DMS114 treated with DMSO at 0.1 percent for 48 hours (cell line): ENCODE measurements around the gene NCKAP5L.

Source experiments
- DNase-seq: peaks from one replicate; lab custom pipeline; 2025; ENCODE audit not compliant: unreplicated experiment; lab: John Stamatoyannopoulos, UW

Gene NCKAP5L

GRCh38 chr12:49824895-49825294 lies 3.3 kb downstream of the NCKAP5L start:
- DNase-seq, result no peak

GRCh38 chr12:49824416-49824815 lies 3.8 kb downstream of the NCKAP5L start:
- no peak for DNase-seq

DNA sequence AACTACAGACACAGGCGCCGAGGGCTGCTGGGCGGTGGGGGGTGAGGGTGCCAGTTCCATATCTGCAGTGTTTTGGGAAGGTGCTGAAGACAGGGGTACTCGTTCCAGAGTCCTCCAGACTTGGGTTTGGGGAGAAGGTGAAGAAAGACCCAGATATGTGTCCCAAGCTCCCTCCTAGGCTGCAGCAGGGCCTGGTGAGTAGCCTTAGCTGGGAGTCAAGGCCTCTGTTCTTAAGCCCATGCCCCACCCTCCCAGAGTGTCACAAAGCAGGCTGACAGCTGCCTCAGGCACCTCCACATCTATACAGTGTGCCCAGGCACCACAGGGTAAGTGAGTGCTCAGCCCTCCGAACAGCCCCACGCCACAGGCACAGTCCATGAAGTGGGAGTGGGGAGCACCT lies 4.3 kb downstream of the NCKAP5L start:
- DNase-seq, result no peak

DNA sequence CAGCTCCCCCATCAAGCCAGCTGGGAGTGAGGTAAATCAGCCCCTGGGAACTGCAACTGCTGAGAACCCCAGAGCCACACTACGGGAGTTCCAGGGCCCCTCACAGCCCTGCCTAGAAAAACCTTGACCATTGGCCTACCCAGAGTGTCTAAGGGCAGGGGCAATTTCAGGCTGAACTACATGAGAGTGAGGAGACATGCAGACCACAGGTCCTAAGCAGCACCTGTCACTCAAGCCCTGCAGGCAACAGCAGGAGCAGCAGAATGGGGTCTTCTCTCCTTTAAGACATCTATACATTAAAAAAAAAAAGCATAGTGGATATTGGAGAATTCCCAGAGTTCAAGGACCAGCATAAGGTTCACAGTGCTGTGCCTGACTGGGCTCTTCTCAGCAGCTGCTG lies 4.9 kb downstream of the NCKAP5L start:
- no peak for DNase-seq

DNA sequence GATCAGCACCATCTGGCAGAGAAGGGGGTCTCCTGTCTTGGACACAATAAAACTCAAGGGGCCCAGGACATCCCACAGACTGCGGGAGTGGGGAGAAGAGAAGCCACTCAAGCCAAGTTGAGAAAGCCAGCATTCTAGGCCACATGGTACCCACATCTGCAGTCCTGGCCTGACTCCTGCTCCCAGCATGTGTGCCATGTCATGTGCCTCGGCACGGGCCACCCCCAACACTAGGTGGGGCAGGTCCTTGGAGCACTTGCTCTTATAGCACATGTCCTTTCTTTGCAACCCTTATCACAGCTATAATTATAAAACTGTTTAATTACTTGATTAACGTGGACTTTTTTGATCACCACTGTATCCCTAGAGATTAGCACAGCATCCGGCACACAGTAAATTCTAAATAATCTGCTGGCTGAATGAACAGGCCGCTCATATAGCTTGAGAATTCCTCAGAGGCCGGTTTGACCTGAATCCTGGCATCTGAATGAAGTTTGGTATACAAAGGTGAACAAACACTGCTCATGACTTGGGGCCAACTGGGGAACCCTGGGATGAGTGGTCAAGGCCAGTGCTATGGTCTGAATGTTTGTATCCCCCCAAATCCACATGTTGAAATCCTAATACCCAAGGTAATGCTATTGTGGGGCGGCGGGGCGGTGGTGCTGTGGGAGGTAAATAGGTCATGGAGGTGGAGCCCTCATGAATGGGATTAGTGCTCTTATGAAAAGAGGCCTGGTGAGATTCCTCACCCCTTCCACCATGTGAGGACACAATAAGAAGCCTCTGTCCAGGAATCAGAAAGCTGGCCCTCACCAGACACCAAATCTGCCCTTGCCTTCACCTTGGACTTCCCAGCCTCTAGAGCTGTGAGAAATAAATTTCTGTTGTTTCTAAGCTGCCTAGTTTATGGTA lies 6.6 kb downstream of the NCKAP5L start:
- DNase-seq, result no peak

GRCh38 chr12:49819786-49820185 lies 8.4 kb downstream of the NCKAP5L start:
- DNase-seq, result no peak

- no peak for DNase-seq
These were observed 9.8 kb downstream of the NCKAP5L start for GRCh38 chr12:49818241-49818895.

- no peak for DNase-seq
These were observed 15.1 kb downstream of the NCKAP5L start for GRCh38 chr12:49813131-49813530.

DNA sequence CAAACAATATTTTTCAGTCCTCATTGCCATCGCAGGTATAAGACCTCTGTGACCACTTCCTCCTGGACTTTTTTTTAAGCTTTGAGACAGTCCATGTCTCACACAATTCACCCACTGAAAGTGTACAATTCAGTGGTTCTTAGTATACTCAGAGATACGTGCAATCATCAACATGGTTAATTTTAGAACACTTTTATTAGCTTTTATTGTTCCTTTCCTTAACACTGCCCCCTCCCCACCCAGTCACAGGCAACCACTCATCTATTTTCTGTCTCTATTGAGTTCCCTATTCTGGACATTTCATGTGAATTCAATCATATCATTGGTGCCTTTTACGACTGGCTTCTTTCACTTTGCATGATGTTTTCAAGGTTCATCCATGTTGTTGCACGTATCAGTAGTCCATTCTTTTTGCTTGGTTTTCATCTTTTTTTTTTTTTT lies 16.2 kb downstream of the NCKAP5L start:
- no peak for DNase-seq

GRCh38 chr12:49811136-49811535 lies 17.1 kb downstream of the NCKAP5L start:
- no peak for DNase-seq

DNA sequence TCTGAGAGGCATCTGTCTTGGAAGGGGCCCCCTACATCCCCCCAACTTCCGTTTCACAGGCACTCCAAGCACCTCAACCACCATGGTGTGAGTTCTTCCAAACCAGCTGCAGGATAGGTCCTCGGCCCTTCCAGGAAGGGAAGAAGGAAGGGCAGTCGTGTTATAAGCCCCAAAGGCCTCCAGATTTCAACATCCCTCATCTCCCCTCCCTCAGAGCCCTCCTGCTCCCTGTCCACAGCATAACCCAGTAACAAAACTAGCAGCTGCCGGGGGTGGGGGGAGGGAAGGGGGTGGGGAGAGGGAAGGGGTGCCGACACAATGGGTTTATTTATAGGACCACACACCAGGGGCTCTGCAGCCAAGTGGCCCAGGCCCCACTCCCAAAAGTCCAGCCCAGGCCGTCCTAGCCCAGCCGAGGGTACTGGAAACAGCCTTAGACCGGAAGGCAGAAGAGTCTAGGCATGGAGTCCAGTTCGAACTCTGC lies 18.3 kb downstream of the NCKAP5L start:
- no peak for DNase-seq

GRCh38 chr12:49809381-49809905 lies 18.8 kb downstream of the NCKAP5L start:
- no peak for DNase-seq

- DNase-seq, result no peak
These were observed 19.4 kb downstream of the NCKAP5L start for GRCh38 chr12:49808686-49809380.

- DNase-seq, result no peak
These were observed 20.1 kb downstream of the NCKAP5L start for GRCh38 chr12:49807991-49808580.

GRCh38 chr12:49806877-49807276 lies 21.3 kb downstream of the NCKAP5L start:
- DNase-seq, result no peak

DNA sequence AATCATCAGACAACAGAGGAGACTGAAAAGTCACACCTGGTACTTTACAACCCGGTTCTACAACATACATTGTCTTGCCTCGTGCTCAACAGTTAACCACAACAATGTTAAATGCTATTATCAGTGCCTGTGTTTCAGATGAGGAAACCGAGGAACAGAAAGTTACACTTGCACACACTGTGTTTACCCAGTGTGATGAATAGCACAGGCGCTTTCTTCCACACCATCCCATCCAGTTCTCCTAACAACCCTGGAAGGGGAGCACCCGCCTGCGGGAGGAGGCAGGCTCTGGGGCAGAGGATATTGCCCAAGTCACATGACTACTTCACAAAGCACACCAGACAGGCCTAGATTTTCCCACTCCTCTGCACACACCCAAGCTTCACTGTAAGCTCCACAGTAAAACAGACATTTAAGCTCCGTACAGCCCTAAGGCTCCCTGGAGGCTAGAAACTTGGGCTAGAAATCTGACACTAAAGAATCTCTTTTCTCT lies 21.8 kb downstream of the NCKAP5L start:
- DNase-seq, result no peak

GRCh38 chr12:49805409-49805808 lies 22.8 kb downstream of the NCKAP5L start:
- no peak for DNase-seq

DNA sequence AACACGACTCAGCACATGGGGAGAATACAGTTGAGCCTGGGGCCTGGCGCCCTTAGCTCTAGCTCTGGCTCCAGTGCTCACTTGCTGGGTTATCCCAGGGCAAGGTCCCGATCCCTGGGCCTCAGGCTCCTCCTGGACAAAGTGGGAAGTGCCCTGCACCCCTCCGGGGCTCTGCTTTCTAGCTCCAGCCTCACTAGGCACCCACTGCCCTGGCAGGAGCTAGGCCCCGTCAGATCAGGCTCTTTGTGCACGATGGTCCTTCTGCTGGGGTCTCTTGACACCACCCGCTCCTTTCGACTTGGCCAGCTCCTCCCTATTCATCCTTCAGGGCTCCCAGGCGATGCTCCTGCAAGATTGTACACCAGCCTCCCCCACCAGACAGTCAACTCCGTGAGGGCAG lies 23.4 kb downstream of the NCKAP5L start:
- DNase-seq, result no peak

- DNase-seq, result no peak
These were observed 24.3 kb downstream of the NCKAP5L start for GRCh38 chr12:49803693-49804450.
